Inflammatory macrophage treated with lipopolysaccharide for 1 hour (primary cell): ENCODE results near the gene USH1C.

Experiments
- DNase-seq, 2 donors: peaks; one replicate each; pipeline ENCODE4 v3.0.0-alpha.2; 2020 to 2022

USH1C gene

DNA sequence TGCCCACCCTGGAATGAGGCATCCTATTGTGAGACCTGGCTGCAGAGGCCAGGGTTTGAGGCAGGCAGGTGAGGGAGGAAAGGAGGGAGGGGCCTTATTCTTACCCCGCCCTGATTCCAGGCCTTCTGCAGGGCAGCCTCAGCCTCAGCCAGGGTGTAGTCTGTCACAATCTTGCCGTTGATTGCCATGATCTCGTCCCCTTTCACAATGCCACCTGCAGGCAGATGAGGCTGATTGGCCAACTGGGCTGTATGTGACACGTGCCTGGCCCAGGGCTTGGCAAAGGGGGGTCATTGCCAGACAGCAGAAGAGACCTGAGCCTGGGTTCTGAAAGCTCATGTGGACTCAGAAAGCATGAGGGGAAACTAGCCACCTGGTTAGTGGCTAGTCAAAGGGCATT is 46.2 kb downstream of the USH1C start:
- DNase-seq, result no peak

DNA sequence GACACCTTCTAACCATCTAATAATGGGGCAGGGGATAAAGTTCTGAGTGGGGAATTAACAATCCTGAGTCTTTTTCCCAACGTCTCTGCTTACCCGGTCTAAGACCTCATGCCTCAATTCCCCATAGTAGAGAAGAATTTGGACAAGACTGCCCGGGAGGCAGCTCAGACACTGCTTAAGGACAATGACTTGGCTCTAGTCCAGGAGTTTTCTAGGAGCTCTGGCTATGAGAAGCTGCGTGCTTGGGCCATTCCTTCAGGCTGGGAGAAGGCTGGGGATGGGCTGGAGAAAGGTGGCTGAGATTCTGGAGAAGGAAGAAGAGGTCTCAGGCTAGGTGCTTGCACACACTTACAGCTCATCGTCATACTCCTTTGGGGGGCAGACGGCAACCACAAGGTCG is 47.8 kb downstream of the USH1C start:
- DNase-seq, result no peak

DNA sequence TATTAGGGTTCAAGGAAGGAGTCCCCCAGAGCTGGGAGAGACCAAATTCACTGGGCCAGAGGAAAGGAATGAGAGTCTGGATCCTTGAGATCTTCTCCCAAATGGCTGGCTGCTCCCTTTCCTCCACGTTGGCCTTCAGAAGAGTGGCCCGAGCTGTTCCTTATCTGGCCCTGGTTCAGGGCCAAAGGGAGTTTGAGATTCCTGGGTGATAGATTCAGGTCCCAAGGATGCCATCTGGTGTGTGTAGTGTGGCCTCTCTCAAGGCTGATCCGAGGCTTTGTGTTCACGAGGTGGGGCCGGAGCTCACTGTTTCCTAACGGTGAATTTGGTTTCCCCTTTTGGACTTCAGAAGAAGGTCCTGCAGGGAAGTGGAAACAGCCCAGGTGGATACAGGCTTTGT is 50.2 kb downstream of the USH1C start:
- no peak for DNase-seq

DNA sequence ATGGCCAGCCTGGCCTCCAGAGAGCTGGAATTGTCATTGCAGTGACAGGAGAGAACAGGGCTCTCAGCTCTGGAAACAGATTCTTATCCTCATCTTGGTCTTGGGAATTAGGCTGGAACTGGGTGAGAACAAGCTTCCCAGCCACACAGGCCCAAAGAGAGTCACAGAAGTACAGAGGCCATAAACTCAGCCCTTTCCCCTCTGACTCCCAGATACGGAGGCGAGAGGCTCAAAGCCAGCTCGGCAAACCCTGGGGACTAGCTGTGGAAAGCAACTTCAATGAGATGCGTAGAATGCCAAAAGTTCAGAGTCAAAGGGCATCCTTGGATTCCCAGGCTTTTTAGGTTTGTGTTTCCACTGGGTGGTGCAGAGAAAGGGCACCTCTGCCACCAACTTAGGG is 53.3 kb downstream of the USH1C start:
- no peak for DNase-seq

DNA sequence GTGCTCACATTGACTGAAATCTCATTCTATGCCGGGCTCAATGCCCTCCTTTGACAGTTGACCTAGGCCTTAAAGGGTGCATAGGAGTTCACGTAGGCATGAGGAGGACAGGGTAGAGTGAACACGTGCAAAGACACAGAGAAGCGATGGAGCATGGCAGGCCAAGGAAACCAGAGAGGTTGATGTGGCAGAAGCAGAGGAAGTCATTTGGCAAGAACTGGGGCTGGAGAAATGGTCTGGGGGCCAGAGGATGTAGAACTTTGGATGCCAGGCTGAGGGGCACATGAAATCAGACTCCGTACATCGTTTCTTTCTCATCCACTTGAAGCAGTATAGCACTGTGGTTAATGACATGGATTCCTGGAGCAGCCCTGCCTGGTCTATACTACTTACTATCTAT is 54.0 kb downstream of the USH1C start:
- DNase-seq, result no peak

DNA sequence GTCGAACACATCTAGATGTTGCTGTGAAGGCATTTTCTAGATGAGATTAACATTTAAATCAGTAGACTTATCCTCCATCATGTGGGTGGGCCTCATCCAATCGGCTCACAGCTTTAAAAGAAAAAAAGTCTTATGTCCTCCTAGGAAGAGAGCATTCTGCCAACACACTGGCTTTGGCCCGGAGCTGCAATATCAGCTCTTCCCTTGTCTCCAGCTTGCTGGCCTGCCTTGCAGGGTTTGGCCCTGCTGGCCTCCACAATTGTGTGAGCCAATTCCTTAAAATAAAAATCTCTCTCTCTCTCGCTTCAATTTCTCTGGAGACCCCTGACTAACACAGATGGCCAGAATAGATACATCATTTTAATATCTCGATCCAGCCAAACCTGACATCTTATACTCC is 54.5 kb downstream of the USH1C start:
- DNase-seq, result no peak

DNA sequence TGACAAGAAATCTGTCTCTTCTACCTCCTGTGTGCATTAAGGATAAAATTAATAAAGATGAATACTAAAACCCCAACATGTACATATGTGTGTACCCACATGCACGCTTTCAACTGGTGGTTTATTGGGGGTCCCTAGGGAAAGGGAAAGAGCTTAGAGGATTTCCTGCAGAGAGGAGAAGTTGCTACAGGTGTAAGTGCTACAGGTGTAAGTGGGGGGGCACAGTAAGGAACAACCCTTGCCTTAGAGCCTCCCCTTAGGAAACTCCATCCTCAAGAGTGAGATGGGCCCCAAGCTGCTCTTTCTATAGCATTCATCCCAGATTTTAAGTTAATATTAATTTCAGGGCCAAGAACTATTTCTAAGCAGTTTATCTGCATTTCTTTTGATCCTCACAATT is 55.7 kb downstream of the USH1C start:
- DNase-seq, result no peak

DNA sequence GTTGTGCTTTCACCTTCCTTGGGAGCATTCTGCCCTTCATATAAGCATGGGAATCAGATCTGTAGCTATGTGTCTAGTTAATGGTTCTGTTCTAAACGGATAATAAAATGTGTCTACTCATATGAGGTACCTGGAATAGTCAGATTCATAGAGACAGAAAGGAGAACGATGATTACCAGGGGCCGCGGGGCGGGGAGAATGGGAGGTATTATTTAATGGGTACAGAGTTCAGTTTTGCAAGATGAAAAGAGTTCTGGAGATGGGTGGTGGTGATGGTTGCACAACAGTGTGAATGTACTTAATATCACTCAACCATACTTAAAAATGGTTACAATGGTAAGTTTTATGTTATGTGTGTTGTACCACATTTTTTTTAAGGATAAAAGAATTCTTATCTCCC is 57.6 kb downstream of the USH1C start:
- DNase-seq, result no peak

DNA sequence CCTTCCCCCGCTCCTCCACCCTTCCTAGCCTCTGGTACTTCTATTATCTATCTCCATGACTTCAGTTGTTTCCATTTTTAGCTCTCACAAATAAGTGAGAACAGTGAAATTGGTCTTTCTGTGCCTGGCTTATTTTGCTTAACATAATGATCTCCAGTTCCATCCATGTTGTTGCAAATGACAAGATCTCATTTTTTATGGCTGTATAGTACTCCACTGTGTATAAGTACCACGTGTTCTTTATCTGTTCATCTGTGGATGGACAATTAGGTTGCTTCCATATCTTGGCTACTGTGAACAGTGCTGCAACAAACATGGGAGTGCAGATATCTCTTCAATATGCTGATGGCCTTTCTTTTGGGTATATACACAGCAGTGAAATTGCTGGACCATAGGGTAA is 60.7 kb downstream of the USH1C start:
- no peak for DNase-seq

DNA sequence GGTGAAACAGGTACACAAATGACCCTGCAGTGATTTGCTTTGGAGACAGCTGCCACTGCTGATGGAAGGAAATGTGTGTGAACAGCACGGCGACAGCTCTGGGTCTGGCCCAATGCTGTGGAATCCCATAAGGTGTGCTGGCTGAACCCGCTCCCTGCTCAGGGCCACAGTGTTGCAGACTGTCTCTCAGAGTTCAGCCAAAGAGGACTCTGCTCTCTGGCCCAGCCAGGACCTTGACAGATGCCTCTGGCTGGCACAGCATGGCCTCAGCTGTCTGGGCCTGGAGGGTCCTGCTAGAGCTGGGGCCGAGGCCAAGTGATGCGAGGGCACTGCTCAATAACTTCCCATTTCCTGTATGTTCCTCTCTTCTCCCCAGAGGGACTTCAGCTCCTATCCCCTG is 62.3 kb downstream of the USH1C start:
- DNase-seq, result no peak

DNA sequence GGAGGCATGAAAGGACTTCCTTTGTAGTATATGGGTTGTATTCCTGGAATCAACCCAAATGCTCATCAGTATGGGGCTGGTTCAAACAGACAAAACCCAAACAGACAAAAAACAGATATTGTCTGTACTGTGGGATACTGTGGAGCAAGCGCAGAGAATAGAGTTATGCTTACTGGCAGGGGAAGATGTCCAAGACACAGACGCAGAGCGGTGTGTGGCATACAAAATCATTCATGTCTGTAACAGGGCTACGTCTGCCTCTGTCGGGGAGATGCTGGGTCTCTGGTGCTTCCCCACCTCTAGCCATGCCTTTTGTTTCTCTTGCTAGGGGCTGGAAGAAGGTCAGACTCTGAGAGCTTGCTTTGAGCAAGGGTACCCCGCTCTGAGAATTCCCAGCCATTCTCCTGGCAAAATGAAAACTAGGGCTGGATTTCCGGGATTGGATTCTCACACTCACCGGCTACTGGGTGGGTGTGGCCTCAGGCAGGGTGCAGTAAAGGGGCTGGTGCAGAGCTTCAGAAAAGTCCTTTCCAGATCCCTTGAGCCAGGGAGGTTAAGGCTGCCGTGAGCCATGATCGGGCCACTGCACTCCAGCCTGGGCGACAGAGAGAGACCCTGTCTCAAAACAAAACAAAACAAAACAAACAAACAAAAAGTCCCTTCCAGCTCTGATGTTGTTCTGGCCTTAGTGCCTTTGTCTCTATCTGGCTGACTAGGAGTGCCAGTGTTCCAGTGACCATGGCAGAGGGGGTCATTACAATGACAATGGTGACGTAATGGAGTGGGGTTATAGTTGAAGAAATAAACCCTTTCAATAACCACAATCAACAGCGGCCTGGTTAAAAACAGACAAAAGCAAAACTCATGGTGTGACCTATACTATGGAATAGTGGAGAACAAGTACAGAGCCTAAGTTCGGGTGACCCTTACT is 64.7 kb downstream of the USH1C start:
- DNase-seq, result peak in 1 of 2 donors; percentile 9

DNA sequence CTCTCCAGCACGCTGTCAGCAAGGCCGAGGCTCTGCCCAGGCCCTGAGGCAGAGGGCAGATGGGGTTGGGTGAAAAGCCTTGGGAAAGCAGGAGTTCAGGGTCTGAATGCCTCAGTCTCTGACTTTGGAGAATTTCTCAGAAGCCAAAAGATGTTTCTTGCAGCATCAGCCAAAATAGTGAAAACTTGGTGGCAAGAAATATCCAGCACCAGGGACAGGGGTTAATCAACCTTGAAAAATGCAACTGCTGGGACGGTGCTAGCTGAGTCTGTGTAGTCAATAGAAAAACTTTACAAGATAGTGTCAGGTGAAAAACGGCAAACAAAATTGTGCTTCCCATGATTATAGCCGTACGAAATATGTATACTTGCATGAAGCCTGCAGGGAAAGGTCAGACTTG is 66.1 kb downstream of the USH1C start:
- no peak for DNase-seq

DNA sequence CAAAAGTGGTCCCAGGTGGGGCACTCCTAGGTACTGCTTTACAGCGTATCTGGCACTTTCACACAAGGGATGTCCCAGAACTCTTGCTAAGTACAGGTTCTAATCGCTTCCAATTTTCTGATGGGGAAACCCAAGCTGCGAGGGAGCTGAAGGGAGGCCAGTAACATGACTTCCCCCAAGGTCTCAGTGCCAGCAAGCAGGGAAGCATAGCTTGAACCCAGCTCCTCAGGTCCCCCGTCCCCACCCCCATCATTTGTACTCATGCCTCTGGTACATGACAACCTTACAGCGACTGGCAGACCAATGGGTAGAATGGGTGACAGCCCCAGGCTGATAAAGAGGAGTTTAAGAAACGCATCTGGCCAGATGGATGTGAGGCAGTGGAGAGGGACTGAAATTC is 66.9 kb downstream of the USH1C start:
- DNase-seq, result no peak

DNA sequence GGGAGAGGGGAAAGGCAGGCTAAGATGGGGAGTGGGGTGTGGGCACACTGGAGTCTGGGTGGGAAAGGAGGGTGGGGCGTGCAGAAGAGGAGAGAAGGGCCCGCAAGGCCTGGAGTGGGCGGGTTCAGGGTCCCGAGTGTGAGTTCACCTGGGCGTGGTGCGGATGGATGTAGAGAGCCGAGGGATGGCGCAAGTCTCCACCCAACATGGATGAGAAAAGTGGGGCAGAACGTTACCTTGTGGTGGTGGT is 67.2 kb downstream of the USH1C start:
- no peak for DNase-seq

DNA sequence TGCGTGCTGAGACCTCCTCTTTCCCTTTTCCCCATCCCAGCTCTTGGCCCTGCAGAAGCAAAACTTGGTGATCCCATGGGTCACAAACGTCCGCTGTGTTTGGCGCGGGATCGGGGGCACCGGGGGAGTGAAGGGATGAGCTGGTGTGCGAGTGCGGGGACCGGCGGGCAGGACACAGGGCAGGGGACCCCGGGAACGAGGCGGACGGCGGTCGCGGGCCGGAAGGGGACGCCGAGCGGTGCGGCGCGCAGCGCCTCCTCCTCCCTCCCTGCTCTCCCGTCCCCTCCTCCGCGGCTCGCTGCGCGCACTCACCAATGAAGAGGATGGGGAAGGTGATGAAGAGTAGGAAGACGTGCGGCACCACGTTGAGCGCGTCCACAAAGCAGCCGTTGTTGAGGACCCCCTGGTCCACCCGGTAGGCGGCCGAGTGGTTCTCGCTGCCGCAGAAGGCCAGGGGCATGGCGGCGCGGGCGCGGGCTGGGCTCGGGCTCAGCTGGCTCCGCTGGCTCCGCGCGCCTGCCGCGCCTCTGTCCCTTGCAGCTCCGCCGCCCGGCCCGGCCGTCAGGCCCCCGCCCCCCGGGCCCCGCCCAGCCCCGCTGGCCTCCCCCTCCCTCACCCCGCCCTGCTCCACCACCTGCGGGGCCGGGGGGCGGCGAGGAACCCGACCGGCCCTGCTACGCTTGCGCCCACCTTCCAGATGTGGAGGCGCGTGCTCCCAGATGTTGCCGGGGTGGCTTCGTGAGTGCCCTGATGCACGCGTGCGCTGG is 67.7 kb downstream of the USH1C start, which contains the start of gene ABCC8:
Gene ABCC8, minus strand, starts transcription at position 529 of the 767 bp plus-strand sequence. Its CDS starts 69 bp downstream, at position 460.
- no peak for DNase-seq

DNA sequence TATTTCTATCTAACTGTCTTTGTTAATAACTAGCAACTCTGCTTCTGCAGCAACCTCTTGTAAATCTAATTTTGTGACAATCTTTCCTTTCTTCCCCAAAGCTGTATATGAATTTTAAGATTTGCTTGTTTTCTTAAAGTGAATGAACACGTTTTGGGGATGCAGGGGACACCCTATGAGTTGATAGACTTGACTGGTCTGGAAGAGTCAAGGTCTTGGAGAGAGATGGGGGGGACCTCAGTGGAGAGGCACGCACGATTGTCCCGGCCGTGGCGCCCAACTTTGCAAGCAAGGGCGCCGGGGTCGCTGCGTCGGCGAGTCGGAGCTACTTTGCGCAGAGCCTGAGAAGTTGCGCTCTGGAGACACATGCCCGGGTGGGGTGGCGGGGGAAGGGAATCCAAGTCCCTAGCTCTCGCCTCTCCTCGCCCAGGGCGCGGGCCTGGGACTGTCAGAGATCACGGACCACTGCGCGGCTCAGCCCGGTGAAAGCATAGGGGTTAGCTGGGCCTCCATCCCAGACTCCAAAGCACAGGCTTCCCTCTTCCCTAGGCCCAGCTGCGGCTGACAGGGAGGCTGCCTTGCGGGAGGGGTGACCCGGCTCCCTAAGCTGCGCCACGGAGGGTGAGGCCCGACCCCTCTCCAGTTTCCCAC is 68.4 kb downstream of the USH1C start:
- DNase-seq, result no peak

DNA sequence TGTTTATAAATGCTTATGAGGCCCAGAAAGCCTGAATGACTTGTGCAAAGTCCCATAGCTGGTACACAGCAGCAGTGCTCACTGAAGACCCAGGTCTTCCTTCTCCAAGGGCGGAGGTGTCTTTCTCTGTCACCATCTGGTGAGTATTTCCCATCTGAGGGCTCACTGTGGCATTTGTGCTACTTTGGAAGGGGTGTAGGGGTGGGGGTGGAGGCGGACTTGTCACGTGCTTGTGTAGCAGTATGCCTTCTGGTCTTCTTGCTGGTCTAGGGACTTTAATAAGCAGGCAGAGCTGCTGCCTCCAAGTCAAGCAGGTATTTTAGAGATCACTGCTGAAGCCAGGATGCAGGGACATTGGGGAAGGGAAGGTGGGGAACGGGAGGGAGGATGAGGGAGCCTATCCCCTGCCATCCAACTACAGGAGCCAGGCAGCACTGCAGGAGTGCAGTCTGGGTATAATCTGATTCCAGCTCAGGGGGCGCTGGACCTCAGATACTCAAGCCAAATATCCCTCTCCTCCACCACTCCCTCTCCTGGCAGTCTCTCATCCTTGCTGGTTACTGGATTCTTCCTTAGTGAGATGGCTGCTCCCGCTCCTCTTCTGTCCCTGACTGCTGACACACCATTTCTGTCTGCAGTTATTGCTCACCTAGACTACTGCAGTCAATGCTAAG is 71.0 kb downstream of the USH1C start:
- DNase-seq, result no peak

DNA sequence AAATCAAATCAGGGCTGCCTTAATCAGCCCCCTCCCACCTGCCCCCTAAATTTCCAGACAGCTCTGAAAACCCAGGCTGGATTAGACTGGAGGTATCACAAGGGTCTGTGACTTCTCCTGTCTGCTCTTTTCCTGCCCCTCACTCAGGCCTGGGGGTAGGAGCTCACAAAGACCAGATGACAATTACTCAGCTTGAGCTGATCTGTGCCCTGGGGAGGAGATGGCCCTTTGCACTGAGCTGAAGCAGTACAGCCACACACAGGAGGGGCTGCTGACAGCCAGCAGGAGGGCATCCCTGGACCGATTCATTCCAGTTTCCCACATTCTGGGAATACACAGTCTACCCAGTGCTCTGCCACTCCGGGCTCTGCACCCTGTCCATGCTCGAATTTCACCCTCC is 71.7 kb downstream of the USH1C start:
- no peak for DNase-seq

DNA sequence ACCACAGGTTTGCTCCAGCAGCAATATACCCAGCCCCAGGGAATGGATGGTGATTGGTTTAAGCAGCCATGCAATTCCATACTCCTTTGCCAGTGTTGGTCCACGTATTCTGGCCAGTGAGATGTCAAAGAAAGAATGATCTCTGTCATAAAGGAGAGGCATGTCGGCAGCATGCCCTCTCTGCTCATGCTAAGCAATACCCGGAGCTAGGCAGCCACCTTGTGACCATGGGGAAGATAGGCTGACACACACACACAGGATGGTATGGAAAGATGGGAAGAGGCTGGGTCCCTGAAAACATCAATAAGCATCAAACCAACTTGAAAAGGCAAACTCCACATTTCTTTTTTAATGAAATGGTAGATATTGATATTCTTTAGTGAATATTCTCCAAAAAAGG is 72.7 kb downstream of the USH1C start:
- no peak for DNase-seq

DNA sequence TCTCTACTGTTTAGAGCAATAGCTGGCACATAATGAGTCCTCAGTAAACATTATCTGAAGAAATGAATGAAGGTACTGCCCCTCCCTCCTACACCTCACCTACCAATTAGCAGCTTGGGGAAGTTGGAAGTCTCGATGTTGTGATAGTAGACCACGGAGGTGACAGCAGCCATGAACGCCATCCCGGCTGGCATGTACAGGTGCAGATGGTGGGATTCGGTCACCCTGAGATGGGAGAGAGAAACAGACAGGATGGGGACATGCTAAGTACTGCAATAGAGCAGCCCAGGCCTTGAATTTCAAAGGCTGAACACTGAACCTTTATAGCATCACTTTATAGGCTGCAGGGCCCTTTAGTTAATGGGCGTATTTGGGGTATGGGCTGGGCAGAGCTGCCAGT is 74.2 kb downstream of the USH1C start:
- no peak for DNase-seq

DNA sequence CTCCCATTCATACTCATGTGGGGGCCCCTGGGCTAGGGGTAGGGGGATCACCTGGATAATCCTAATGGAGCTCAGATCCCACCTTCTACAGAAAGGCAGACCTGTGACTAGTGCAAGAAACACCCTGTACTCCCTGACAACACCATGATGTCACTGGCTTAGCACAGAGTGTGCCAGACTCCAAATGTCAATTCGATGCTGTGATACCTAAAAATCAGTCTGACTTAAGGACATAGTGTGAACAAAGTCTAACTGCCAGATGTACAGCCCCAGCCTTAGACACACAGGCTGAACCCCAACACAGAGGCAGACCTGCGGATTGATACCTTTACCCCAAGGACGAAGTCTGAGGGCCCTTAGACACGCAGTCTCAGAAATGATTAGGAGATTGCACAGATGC is 76.1 kb downstream of the USH1C start:
- DNase-seq, result no peak

DNA sequence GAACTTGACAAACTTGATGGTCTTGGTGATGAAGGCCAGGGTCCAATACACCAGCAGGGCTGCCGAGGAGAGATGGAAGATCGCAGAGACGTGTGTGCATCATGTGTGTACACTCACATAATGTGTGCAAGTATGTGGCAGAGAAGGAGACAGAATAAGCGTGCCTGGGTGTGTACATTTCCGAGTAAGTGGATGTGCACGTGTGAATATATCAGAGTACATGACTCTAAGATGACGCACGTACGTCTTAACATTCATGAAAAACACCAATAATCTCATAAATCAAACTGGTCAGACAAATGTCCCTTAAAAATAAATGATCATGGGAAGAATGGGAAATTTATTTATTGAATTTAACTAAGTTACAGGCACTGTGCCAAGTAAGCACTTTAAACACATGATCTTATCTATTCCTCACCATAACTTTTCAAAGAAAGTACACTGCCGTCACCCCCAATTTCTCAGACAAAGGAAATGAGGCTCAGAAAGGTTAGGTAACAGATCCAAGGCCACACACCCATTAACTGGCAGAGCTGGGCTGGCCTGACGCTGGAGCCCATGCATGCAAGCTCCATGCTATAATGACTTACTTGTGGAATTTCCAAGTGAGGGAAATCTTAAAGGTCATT is 80.6 kb downstream of the USH1C start:
- no peak for DNase-seq

DNA sequence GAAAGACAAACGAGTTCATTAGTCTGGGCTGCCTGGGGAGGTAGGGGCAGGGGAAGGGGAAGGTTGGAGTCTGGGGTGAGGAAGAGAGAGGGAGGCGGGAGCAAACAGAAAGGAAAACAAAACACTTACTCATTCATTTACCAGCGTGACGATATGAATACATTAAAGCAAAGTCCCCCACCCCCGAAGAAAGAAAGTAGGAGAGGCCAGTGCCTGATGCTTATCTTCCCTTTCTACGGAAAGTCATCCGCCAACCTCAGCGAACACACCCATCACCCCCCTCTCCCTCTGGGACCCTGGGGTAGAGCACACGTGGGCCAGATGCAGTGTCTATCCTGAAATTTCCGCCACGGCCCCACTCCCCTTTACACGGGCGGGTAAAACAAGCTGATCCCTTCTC is 81.3 kb downstream of the USH1C start:
- no peak for DNase-seq
